ENCODE measurements around the gene IGFL4. TPM values are rescaled to one million over a fixed set of nuclear protein-coding genes. Genes with fewer than 3 reads are reported as not detected.

Gene IGFL4
- total and polyA plus RNA-seq, 2 of the 8 experiments (the other 6 are each of a cell fraction or from before 2014, with no cell fraction given): 0.05 to 0.11 TPM

DNA sequence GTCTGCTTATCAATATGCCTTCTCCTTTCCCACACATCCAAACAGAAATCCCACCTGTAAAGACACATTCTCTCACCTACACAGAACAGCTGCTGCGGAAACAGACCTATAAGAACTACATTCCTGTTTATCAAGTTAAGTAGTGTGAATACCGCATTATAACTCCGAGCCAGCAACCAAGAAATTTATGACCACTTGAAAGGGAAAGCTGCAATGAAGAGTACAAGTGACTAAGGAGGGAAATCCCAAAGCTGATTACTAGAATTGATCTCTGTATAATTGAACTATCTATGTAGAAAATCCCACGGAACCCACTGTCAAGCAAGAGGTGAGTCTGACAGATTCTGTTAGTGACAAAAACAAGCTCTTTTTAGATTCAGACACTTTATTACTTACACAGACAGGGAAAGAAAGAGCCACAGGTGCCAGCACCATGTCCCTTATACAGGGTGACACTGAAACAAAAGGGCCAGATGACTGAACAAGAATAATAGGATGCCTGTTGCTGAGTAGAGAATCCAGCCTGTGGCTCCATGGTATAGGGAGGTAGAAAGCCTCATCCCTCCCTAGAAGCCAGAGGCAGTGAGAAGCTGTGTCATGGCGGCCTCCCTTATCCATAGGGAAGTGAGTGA is 1.6 kb upstream of the IGFL4 start:
- no peak overlapping the region for H2BK120ac ChIP-seq (replicated peaks; ENCODE audit: low read depth, low read length)
- no peak for FAIRE-seq
- no peak overlapping the region for H3K14ac ChIP-seq (ENCODE audit: insufficient read length)
- H3K9me3 ChIP-seq (ENCODE audit: insufficient read depth in 2 of 2, low read depth in 1 of 2, low read length in 1 of 2): peaks cover 8 to 25% of the 10 kb centered on the region in 2 experiments; a peak in 3 of 4 replicates
- H4K5ac ChIP-seq (ENCODE audit: insufficient read length, low read depth, low read length): no peak overlapping the region
- H3K4me3 ChIP-seq (ENCODE audit: extremely low read depth in 1 of 4, insufficient read depth in 2 of 4, low read depth in 3 of 4, low read length in 4 of 4): no peak overlapping the region
- H2BK15ac ChIP-seq (ENCODE audit: low read length): no peak overlapping the region
- H3K36me3 ChIP-seq (ENCODE audit: control insufficient read depth in 2 of 4, insufficient read depth in 4 of 4, low read length in 3 of 4): no peaks in the 10 kb centered on the region
- no peaks in the 10 kb centered on the region for H3K23me2 ChIP-seq (ENCODE audit: low read depth, low read length)
- H2BK12ac ChIP-seq (ENCODE audit: low read depth, low read length): no peak overlapping the region
- H4K91ac ChIP-seq (replicated peaks; ENCODE audit: insufficient read length, low read length): no peak overlapping the region
- no peak overlapping the region for H3K56ac ChIP-seq (replicated peaks; ENCODE audit: insufficient read length, low read depth, low read length)
- no peaks in the 10 kb centered on the region for H3K79me2 ChIP-seq (ENCODE audit: control insufficient read depth in 1 of 2, insufficient read depth in 2 of 2, low read length in 2 of 2)
- 91% methylated on average over 5 of the region's 5 CpGs; no CpG with 5 or more reads in 1 of the 2 experiments for WGBS, 2 experiments (ENCODE audit: extremely low coverage in 1 of 2, insufficient coverage in 1 of 2, insufficient read length in 1 of 2, insufficient replicate concordance in 2 of 2, low coverage in 1 of 2, low lambda C conversion rate in 2 of 2, missing lambda C conversion rate in 1 of 2)
- H3K18ac ChIP-seq (ENCODE audit: extremely low read depth, low read length): no peak overlapping the region
- H3K23ac ChIP-seq (ENCODE audit: insufficient read length): no peak overlapping the region
- no peak overlapping the region for H3K27ac ChIP-seq (ENCODE audit: low read depth, low read length)
- no peak for DNase-seq (ENCODE audit: low read depth in 1 of 2, low spot score in 2 of 2)
- no peak overlapping the region for H3K4me2 ChIP-seq (ENCODE audit: insufficient read depth in 1 of 2, low read depth in 2 of 2, low read length in 2 of 2)
- no peak overlapping the region for H4K8ac ChIP-seq (ENCODE audit: extremely low read depth, insufficient read depth, low read length)
- H2AK5ac ChIP-seq (ENCODE audit: low read depth, low read length): no peak overlapping the region
- H3K4me1 ChIP-seq (replicated peaks in 1 of 4; ENCODE audit: control insufficient read depth in 3 of 4, insufficient read depth in 4 of 4, low read length in 3 of 4): no peaks in the 10 kb centered on the region
- H3K9ac ChIP-seq (replicated peaks in 1 of 4; ENCODE audit: extremely low read depth in 1 of 4, low read depth in 3 of 4, low read length in 3 of 4): no peak overlapping the region
- no peak overlapping the region for H3K4ac ChIP-seq (replicated peaks; ENCODE audit: insufficient read length, low read depth, low read length)
- TF ChIP-seq, protein P1, sequence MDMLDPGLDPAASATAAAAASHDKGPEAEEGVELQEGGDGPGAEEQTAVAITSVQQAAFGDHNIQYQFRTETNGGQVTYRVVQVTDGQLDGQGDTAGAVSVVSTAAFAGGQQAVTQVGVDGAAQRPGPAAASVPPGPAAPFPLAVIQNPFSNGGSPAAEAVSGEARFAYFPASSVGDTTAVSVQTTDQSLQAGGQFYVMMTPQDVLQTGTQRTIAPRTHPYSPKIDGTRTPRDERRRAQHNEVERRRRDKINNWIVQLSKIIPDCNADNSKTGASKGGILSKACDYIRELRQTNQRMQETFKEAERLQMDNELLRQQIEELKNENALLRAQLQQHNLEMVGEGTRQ (IDR thresholded peaks at IDR 0.05; ENCODE audit: low read length): no peak
- TF ChIP-seq NANOG (IDR thresholded peaks at IDR 0.05; ENCODE audit: insufficient read depth, low read depth, low read length, poor library complexity, severe bottlenecking) (no peak), TAF1 (IDR thresholded peaks at IDR 0.05; ENCODE audit: low read depth, low read length) (no peak), GTF2F1 (IDR thresholded peaks at IDR 0.05; ENCODE audit: borderline replicate concordance, low read depth, low read length) (no peak), CEBPB (IDR thresholded peaks at IDR 0.05; ENCODE audit: low read depth, low read length) (no peak), EGR1 (IDR thresholded peaks at IDR 0.05; ENCODE audit: borderline replicate concordance, low read depth, low read length) (no peak), SIRT6 (IDR thresholded peaks at IDR 0.05; ENCODE audit: low read length) (no peak), SP2 (IDR thresholded peaks at IDR 0.05; ENCODE audit: low read length) (no peak), CHD2 (IDR thresholded peaks at IDR 0.05; ENCODE audit: low read length) (no peak), BRCA1 (IDR thresholded peaks at IDR 0.05; ENCODE audit: low read depth, low read length) (no peak), RBBP5 (IDR thresholded peaks at IDR 0.05; ENCODE audit: borderline replicate concordance, low read depth, low read length) (no peak)
- TF ChIP-seq, protein P2, sequence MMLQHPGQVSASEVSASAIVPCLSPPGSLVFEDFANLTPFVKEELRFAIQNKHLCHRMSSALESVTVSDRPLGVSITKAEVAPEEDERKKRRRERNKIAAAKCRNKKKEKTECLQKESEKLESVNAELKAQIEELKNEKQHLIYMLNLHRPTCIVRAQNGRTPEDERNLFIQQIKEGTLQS (IDR thresholded peaks at IDR 0.05; ENCODE audit: insufficient read depth, low read depth, low read length): no peak
- H2AFZ ChIP-seq (ENCODE audit: low read length): no peak overlapping the region
- H2BK20ac ChIP-seq (ENCODE audit: low read length): no peak overlapping the region
- peaks cover 0 to 2% (median 2%) of the 10 kb centered on the region in 4 experiments; a peak in 5 of 7 replicates for H3K27me3 ChIP-seq (replicated peaks in 1 of 4; ENCODE audit: control insufficient read depth in 3 of 4, extremely low read depth in 1 of 4, insufficient read depth in 3 of 4, low read length in 3 of 4)
- ChIA-PET POLR2A (ENCODE audit: partially characterized antibody) (interaction anchor here (1.1 kb wide), 1 partner anchor 10 kb away, joined by 7 read pairs; no protein-coding TSS in a partner anchor), CTCF (ENCODE audit: partially characterized antibody) (interaction anchor here (0.7 to 4.6 kb wide), 11 partner anchors 9 to 538 kb away, joined by 3 to 34 read pairs (median 4); no protein-coding TSS in a partner anchor)
- no peaks in the 10 kb centered on the region; the same call in 1 of the 2 replicates for H3K79me1 ChIP-seq (ENCODE audit: low read depth, low read length)
- H4K20me1 ChIP-seq (replicated peaks in 1 of 2; ENCODE audit: control insufficient read depth in 1 of 2, insufficient read depth in 2 of 2, low read length in 2 of 2): no peaks in the 10 kb centered on the region
- no peak overlapping the region for H2BK5ac ChIP-seq (ENCODE audit: low read depth, low read length)
